Colonic mucosa (tissue), 4 donors: ENCODE measurements around the gene ST6GALNAC2. TPM values are rescaled to one million over a fixed set of nuclear protein-coding genes. Genes with fewer than 3 reads are reported as not detected.

ENCODE experiments used
- DNase-seq: peaks from one replicate; pipeline ENCODE4 v3.0.0-alpha.2; 2020
- H3K27ac ChIP-seq: fragments of 200-600 bp; one replicate; pipeline ENCODE4 v1.8.0; 2021
- H3K27me3 ChIP-seq: fragments of 200-600 bp; one replicate; pipeline ENCODE4 v1.8.0; 2021
- H3K36me3 ChIP-seq: fragments of 200-600 bp; one replicate; pipeline ENCODE4 v1.8.0; 2021
- H3K4me1 ChIP-seq: fragments of 200-600 bp; one replicate; pipeline ENCODE4 v1.8.0; 2021; ENCODE audit warnings: mild to moderate bottlenecking
- H3K4me3 ChIP-seq: fragments of 200-600 bp; one replicate; pipeline ENCODE4 v1.8.0; 2021
- H3K9ac ChIP-seq, 2 donors: one replicate each; pipeline ENCODE4 v1.7.0; 2013; ENCODE audit warnings: control low read depth in 2 of 2, low read depth in 2 of 2, low read length in 2 of 2
- H3K9me3 ChIP-seq: fragments of 200-600 bp; one replicate; pipeline ENCODE4 v1.8.0; 2021
- intact Hi-C: fragments of 100-400 bp; cut with DNase I; formaldehyde crosslinking; loops from one replicate; pipeline ENCODE4 v1.14.1; 2022
- total RNA-seq, 2 donors: library from RNA; stranded (reverse); fragmentation: NEBNext Ultra II Directional in 1 of 2; extraction: Animal tissue kit (Norgen Biotek cat#: 25700) in 1 of 2; gene quantifications; one replicate each; pipeline ENCODE4 v1.2.1, GENCODE V29; 2021
- TF ChIP-seq, protein P1 (sequence below): fragments of 200-600 bp; IDR thresholded peaks from one replicate; pipeline ENCODE4 v1.8.0; 2022; ENCODE audit warnings: antibody characterized with exemption, mild to moderate bottlenecking
- donor health status: healthy.
- donor health status: DM: no; HTN: no; CAD: no.
- donor health status: DM: no; HTN: no; CAD: no.

Gene ST6GALNAC2
- 1 to 10 TPM; 3.8 to 6.3 TPM for total RNA-seq

- Histone ChIP-seq H3K4me3 (peak within 1 kb of the TSS; percentile 69), H3K36me3 (no peaks in the 10 kb centered on the region), H3K27me3 (peaks cover 25% of the 10 kb centered on the region), H3K27ac (peak within 1 kb of the TSS; percentile 40), H3K4me1 (no peaks in the 10 kb centered on the region), H3K9ac (peak within 1 kb of the TSS; percentile 32 to 78), H3K9me3 (no peaks in the 10 kb centered on the region)
- DNase-seq = peak; percentile 75
- TF ChIP-seq, protein P1, sequence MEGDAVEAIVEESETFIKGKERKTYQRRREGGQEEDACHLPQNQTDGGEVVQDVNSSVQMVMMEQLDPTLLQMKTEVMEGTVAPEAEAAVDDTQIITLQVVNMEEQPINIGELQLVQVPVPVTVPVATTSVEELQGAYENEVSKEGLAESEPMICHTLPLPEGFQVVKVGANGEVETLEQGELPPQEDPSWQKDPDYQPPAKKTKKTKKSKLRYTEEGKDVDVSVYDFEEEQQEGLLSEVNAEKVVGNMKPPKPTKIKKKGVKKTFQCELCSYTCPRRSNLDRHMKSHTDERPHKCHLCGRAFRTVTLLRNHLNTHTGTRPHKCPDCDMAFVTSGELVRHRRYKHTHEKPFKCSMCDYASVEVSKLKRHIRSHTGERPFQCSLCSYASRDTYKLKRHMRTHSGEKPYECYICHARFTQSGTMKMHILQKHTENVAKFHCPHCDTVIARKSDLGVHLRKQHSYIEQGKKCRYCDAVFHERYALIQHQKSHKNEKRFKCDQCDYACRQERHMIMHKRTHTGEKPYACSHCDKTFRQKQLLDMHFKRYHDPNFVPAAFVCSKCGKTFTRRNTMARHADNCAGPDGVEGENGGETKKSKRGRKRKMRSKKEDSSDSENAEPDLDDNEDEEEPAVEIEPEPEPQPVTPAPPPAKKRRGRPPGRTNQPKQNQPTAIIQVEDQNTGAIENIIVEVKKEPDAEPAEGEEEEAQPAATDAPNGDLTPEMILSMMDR = no peak
- intact Hi-C loops = no loop called here
Measured at GRCh38 chr17:76585649-76586593, at the start of gene ST6GALNAC2. ST6GALNAC2 (minus strand) TSS chr17:76585860; CDS start chr17:76585808, 52 bp downstream.

- no peaks in the 10 kb centered on the region for H3K27me3 ChIP-seq
- H3K36me3 ChIP-seq = no peaks in the 10 kb centered on the region
- H3K4me3 ChIP-seq = no peak overlapping the region
- no peaks in the 10 kb centered on the region for H3K9me3 ChIP-seq
- H3K9ac ChIP-seq = no peak overlapping the region
- TF ChIP-seq, protein P1 = no peak
- no peaks in the 10 kb centered on the region for H3K4me1 ChIP-seq
- H3K27ac ChIP-seq = no peak overlapping the region
- intact Hi-C loops = no loop called here
- no peak for DNase-seq
Measured at GRCh38 chr17:76635039-76635438, 49.4 kb upstream of the ST6GALNAC2 start.

DNA sequence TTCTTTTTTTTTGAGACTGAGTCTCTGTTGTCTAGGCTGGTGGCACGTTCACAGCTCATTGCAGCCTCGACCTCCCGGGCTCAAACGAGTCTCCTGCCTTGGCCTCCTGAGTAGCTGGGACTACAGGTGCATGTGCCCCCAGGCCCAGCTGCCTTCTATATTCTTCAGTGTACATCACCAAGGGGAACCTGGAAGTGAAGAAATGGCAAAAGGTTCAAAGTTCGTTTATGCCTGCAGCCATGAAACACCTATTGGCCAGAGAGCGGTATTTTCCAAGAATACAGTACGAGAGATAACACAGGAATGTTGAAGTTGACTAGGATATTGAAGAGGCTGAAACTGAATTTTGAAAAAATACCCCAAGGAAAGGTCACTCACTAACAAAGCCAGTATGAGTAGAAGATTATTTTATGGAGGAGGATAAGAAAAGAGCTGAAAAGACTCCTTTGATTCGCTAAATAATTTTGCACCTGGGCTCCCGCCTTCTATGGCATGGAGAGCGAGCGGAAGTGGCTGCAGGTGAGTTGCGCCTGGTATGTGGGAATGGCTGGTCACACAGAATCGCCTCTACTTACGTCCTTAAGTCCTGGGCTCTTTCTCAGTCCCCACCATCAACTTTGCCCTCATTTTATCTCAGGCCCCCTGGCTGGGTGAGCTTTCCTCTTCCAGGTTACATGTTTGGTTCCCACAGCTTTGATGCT is 48.1 kb upstream of the ST6GALNAC2 start:
- Histone ChIP-seq H3K36me3 (no peaks in the 10 kb centered on the region), H3K9me3 (no peaks in the 10 kb centered on the region), H3K4me1 (no peaks in the 10 kb centered on the region), H3K9ac (peak overlapping the region in 1 of 2 donors; percentile 44), H3K4me3 (no peak overlapping the region), H3K27me3 (no peaks in the 10 kb centered on the region), H3K27ac (no peak overlapping the region)
- TF ChIP-seq, protein P1 = no peak
- intact Hi-C loops = loop anchor here (5.0 kb wide), 1 partner anchor 66 kb away; a partner anchor contains a TSS
- DNase-seq = no peak

DNA sequence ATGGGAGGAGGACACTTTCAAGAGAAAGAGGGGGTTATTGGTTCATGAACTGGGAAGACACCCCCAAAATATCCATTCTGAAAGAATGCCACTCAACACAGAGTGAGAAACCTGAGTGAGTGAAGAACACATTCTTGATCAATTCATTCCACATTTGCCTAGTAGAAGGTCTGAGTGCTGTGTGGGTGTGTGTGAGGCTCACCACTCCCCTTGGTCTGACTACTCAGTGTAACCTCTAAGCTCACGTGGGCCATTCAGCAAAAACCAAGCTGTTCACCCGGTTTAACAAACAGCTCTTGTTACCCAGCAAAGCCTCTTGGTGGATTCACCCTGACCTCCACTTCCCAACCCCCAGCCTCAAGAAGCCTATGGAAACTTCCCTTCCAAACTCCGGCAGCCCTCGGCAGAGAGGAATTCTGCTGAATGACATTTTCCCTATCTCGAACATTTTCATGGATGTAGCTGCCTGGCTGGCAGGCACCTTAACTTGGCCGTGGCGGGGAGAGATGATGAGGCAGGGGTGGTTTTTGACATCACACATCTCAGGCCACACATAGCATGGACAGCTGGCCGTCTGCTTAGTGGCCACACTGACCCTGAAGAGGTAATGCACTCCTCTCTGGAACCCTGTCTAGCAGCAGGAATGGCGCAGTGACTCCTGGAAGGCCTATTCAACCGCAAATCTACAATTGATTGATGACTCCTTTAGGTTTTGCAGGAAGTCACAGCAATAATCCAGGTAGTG is 46.3 kb upstream of the ST6GALNAC2 start:
- Histone ChIP-seq H3K36me3 (no peaks in the 10 kb centered on the region), H3K27me3 (no peaks in the 10 kb centered on the region), H3K4me3 (no peak overlapping the region), H3K9ac (peak overlapping the region in 1 of 2 donors; percentile 8), H3K4me1 (no peaks in the 10 kb centered on the region), H3K27ac (no peak overlapping the region), H3K9me3 (no peaks in the 10 kb centered on the region)
- DNase-seq = no peak
- TF ChIP-seq, protein P1 = no peak
- intact Hi-C loops = loop anchor here (5.0 kb wide), 1 partner anchor 65 kb away; a partner anchor contains a TSS

GRCh38 chr17:76630151-76630550 is 44.5 kb upstream of the ST6GALNAC2 start:
- Histone ChIP-seq H3K9me3 (no peaks in the 10 kb centered on the region), H3K4me1 (no peaks in the 10 kb centered on the region), H3K36me3 (no peaks in the 10 kb centered on the region), H3K27ac (no peak overlapping the region), H3K9ac (peak overlapping the region in 1 of 2 donors; percentile 26), H3K27me3 (no peaks in the 10 kb centered on the region), H3K4me3 (no peak overlapping the region)
- intact Hi-C loops = loop anchor here (5.0 kb wide), 1 partner anchor 63 kb away; a partner anchor contains a TSS
- DNase-seq = no peak
- TF ChIP-seq, protein P1 = no peak
